Glutamatergic neuron (in vitro differentiated cells): ENCODE data around the gene RXRB. TPM values are rescaled to one million over a fixed set of nuclear protein-coding genes. Genes with fewer than 3 reads are reported as not detected.
A peak's percentile ranks its signal among the peaks of the same experiment; 100 is the strongest.

ENCODE experiments used
- DNase-seq: peaks from one replicate; pipeline ENCODE4 v3.0.0; 2022
- H3K27ac Mint-ChIP-seq: one replicate; pipeline ENCODE4 v1.8.0; 2020; ENCODE audit warnings: mild to moderate bottlenecking, mixed read lengths, inconsistent platforms; ENCODE audit not compliant: unreplicated experiment
- H3K27me3 Mint-ChIP-seq: one replicate; pipeline ENCODE4 v1.8.0; 2020; ENCODE audit warnings: mild to moderate bottlenecking, moderate library complexity, mixed read lengths, inconsistent platforms; ENCODE audit not compliant: unreplicated experiment
- H3K36me3 Mint-ChIP-seq: one replicate; pipeline ENCODE4 v1.8.0; 2020; ENCODE audit warnings: mild to moderate bottlenecking, mixed read lengths, inconsistent platforms; ENCODE audit not compliant: unreplicated experiment
- H3K4me1 Mint-ChIP-seq: one replicate; pipeline ENCODE4 v1.8.0; 2020; ENCODE audit warnings: mild to moderate bottlenecking, low read depth, mixed read lengths, inconsistent platforms; ENCODE audit not compliant: unreplicated experiment
- H3K4me3 Mint-ChIP-seq: one replicate; pipeline ENCODE4 v1.8.0; 2020; ENCODE audit warnings: mild to moderate bottlenecking, mixed read lengths, inconsistent platforms; ENCODE audit not compliant: unreplicated experiment
- H3K9me3 Mint-ChIP-seq: one replicate; pipeline ENCODE4 v1.8.0; 2020; ENCODE audit warnings: mild to moderate bottlenecking, moderate library complexity, mixed read lengths, inconsistent platforms; ENCODE audit not compliant: unreplicated experiment
- total RNA-seq: library from RNA; stranded (reverse); fragmentation: NEBNext Ultra II Directional; extraction: Animal tissue kit (Norgen Biotek cat#: 25700); gene quantifications from one replicate; pipeline ENCODE4 v1.2.1, GENCODE V29; 2021; ENCODE audit not compliant: unreplicated experiment
- TF ChIP-seq, protein P1 (sequence below): fragments of 200-600 bp; sonication (generic); IDR thresholded peaks from one replicate; pipeline ENCODE4 v1.5.0; 2021; ENCODE audit not compliant: partially characterized antibody, unreplicated experiment

RXRB gene
- total RNA-seq, 1 donor from 2014 or later = 45.3 TPM

DNA sequence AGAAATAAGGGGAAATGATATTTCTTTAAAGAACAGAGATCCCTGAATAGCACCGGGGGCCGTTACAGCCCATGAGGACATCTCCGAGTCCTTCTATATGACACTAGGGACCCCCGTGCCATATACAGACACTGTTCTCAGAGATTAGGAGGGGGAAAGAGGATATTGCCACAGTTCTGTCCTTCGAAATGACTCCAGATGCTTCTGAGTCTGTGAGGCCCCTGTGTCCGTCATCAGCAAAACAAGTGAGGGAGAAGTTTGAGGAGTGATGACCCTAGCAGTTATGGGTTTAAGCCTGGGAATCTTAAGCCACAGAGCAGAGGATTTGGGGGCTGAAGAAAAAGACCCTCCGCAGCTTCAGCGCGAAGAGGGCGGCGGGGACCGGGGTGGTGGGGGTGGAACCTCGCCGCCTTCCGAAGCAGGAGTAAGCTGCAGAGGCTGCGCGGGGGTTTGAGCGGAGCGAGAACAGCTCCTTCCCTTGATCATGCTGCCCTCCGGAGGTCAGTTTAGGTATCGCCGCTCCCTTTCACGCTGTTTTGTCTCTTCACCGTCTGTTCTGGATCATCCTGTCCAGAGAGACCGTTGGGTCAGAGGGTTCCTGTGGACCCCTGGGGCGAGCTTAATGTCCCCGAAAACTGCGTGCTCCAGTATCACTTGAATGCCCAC is 47.6 kb upstream of the RXRB start:
- peak overlapping the region; percentile 79 for H3K27ac Mint-ChIP-seq
- peaks cover 18% of the 10 kb centered on the region for H3K4me1 Mint-ChIP-seq
- no peaks in the 10 kb centered on the region for H3K36me3 Mint-ChIP-seq
- peak overlapping the region; percentile 97 for H3K4me3 Mint-ChIP-seq
- peaks cover 3% of the 10 kb centered on the region for H3K9me3 Mint-ChIP-seq
- peaks cover 12% of the 10 kb centered on the region for H3K27me3 Mint-ChIP-seq
- DNase-seq = peak; percentile 92
- TF ChIP-seq, protein P1, sequence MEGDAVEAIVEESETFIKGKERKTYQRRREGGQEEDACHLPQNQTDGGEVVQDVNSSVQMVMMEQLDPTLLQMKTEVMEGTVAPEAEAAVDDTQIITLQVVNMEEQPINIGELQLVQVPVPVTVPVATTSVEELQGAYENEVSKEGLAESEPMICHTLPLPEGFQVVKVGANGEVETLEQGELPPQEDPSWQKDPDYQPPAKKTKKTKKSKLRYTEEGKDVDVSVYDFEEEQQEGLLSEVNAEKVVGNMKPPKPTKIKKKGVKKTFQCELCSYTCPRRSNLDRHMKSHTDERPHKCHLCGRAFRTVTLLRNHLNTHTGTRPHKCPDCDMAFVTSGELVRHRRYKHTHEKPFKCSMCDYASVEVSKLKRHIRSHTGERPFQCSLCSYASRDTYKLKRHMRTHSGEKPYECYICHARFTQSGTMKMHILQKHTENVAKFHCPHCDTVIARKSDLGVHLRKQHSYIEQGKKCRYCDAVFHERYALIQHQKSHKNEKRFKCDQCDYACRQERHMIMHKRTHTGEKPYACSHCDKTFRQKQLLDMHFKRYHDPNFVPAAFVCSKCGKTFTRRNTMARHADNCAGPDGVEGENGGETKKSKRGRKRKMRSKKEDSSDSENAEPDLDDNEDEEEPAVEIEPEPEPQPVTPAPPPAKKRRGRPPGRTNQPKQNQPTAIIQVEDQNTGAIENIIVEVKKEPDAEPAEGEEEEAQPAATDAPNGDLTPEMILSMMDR = peak; percentile 87

DNA sequence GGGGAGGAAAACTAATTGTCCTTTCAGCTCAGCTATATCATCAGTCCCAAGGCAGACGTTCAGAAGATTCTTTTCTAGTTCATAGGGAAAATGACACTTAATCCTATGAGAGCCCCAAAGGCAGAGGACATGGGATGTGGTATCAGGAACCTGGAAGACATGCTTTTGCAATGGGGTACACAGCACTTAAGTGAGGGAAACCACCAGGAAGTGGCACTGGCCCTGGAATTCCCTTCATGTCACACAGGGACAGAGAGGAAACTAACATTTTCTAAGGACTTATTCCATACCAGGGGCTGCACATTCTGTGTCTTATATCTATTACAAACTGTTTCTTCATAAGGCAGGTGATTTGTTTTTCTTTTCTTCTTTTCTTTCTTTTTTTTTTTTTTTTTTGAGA is 43.0 kb upstream of the RXRB start:
- DNase-seq = no peak
- Mint-ChIP-seq H3K27ac (no peak overlapping the region), H3K4me1 (peaks cover 4% of the 10 kb centered on the region), H3K27me3 (peaks cover 15% of the 10 kb centered on the region), H3K36me3 (no peaks in the 10 kb centered on the region), H3K4me3 (peak overlapping the region; percentile 44), H3K9me3 (no peaks in the 10 kb centered on the region)
- TF ChIP-seq, protein P1 = no peak

DNA sequence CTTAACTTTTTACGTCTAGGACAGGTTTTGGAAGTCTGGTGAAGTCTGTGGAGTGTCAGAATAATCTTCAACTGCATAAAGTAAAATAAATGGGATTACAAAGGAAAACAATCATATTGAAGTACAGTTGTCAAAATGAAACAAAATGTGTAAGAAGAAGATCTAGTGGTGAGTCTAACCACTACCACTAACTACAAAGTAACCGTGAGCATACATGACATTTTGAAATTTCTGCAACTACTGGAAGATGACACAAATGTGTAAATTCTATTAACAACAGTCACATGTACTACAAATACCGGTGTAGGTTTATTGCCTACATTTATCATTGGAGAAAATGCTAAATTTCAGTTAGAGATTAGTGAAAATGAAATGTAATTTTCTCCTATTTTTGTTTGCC is 41.5 kb upstream of the RXRB start:
- TF ChIP-seq, protein P1 = no peak
- Mint-ChIP-seq H3K27me3 (peaks cover 13% of the 10 kb centered on the region), H3K9me3 (no peaks in the 10 kb centered on the region), H3K36me3 (no peaks in the 10 kb centered on the region), H3K27ac (no peak overlapping the region), H3K4me1 (no peaks in the 10 kb centered on the region), H3K4me3 (no peak overlapping the region)
- DNase-seq = no peak

DNA sequence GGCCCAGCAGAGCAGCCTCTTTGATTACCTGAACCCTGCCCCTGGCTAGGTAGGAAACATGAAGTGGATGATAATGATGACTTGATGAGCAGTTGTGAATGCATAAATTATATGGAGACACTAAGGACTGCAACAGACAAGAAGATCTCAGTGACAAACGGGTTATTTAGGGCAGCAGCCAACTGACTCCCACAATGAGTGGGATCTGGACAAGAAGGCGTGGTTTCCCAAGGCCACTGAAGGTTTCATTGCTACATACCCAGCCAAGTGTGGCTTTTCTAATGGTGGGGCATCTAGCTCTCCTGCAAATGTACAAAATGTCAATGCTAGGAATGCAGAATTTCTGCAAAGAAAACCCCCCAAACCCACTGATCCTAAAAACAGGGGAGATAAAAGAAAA is 37.3 kb upstream of the RXRB start:
- DNase-seq = no peak
- no peak overlapping the region for H3K4me3 Mint-ChIP-seq

DNA sequence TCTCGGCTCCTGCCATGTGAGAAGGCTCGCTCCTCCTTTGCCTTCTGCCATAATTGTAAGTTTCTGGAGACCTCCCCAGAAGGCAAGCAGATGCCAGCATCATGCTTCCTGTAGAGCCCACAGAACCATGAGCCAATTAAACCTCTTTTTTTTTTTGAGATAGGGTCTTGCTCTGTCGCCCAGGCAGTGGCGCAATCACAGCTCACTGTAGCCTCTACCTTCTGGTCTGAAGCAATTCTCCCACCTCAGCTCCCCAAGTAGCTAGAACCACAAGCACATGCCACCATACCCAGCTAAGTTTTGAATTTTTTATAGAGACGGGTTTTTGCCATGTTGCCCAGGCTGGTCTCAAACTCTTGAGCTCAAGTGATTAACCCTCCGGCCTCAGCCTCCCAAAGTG is 36.4 kb upstream of the RXRB start:
- Mint-ChIP-seq H3K27me3 (peaks cover 12% of the 10 kb centered on the region), H3K27ac (no peak overlapping the region), H3K4me1 (peaks cover 16% of the 10 kb centered on the region), H3K36me3 (no peaks in the 10 kb centered on the region), H3K9me3 (peaks cover 8% of the 10 kb centered on the region), H3K4me3 (no peak overlapping the region)
- no peak for DNase-seq
- TF ChIP-seq, protein P1 = no peak

More for the DNA sequence above, 37.3 kb upstream of the RXRB start:
- H3K27ac Mint-ChIP-seq = no peak overlapping the region
- peaks cover 16% of the 10 kb centered on the region for H3K4me1 Mint-ChIP-seq
- TF ChIP-seq, protein P1 = no peak
- H3K9me3 Mint-ChIP-seq = peaks cover 8% of the 10 kb centered on the region
- H3K36me3 Mint-ChIP-seq = no peaks in the 10 kb centered on the region
- H3K27me3 Mint-ChIP-seq = peaks cover 17% of the 10 kb centered on the region
